HEK293T (cell line): ENCODE measurements around the gene BPIFB4.

Experiments used
- ARNT ChIP-seq: fragments of 450-650 bp; IDR thresholded peaks from 2 replicates; pipeline ENCODE4 v1.6.1; 2017; ENCODE audit warnings: mild to moderate bottlenecking
- BHLHE40 ChIP-seq: fragments of 450-650 bp; IDR thresholded peaks from 2 replicates; pipeline ENCODE4 v1.6.1; 2016; ENCODE audit warnings: mild to moderate bottlenecking, moderate library complexity, borderline replicate concordance
- CTBP1 ChIP-seq: fragments of 450-650 bp; IDR thresholded peaks from 2 replicates; pipeline ENCODE4 v1.6.1; 2016; ENCODE audit warnings: borderline replicate concordance
- ELF4 ChIP-seq: fragments of 450-650 bp; IDR thresholded peaks from 2 replicates; pipeline ENCODE4 v1.6.1; 2017; ENCODE audit warnings: antibody characterized with exemption
- FOXK2 ChIP-seq: fragments of 450-650 bp; IDR thresholded peaks from 2 replicates; pipeline ENCODE4 v1.6.1; 2016; ENCODE audit warnings: mild to moderate bottlenecking
- FOXM1 ChIP-seq: fragments of 450-650 bp; IDR thresholded peaks from 2 replicates; pipeline ENCODE4 v1.6.1; 2017; ENCODE audit warnings: mild to moderate bottlenecking, borderline replicate concordance
- HDGF ChIP-seq: fragments of 450-650 bp; IDR thresholded peaks from 2 replicates; pipeline ENCODE4 v1.6.1; 2017; ENCODE audit warnings: antibody characterized with exemption, borderline replicate concordance
- L3MBTL2 ChIP-seq: fragments of 450-650 bp; conservative IDR thresholded peaks from 2 replicates; pipeline ENCODE4 v1.6.1; 2016; ENCODE audit warnings: mild to moderate bottlenecking
- SP1 ChIP-seq: fragments of 450-650 bp; IDR thresholded peaks from 2 replicates; pipeline ENCODE4 v1.6.1; 2017
- SUZ12 ChIP-seq: fragments of 450-650 bp; IDR thresholded peaks from 2 replicates; pipeline ENCODE4 v1.6.1; 2016; ENCODE audit warnings: mild to moderate bottlenecking
- TARDBP ChIP-seq: fragments of 450-650 bp; IDR thresholded peaks from 2 replicates; pipeline ENCODE4 v1.6.1; 2016
- TF ChIP-seq, protein P1 (sequence below): fragments of 450-650 bp; IDR thresholded peaks from 2 replicates; pipeline ENCODE4 v1.6.1; 2016

DNA sequence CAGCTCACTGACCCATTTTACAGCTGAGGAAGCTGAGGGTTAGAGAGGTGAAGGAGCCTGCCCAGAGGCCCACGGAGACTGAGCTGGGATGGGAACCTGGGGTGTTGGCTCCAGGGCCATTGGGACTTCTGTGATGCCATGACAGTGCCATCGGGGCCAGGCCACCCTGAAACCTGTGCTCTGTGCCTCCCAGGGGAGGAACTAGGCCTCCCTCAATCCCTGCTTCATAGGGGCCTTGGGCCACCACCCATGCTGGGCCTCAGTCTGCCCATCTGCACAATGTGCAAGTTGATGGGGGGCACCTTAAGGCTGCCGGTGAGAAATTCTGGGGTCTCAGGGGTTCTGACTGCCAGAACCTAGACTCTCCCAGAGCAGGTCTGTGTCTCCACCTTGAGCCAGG lies 24.9 kb downstream of the BPIFB4 start:
- TF ChIP-seq CTBP1 (no peak), FOXK2 (no peak), ELF4 (no peak), FOXM1 (no peak), ARNT (no peak), SP1 (no peak), SUZ12 (no peak), TARDBP (no peak), HDGF (no peak), L3MBTL2 (no peak), BHLHE40 (no peak)
- TF ChIP-seq, protein P1, sequence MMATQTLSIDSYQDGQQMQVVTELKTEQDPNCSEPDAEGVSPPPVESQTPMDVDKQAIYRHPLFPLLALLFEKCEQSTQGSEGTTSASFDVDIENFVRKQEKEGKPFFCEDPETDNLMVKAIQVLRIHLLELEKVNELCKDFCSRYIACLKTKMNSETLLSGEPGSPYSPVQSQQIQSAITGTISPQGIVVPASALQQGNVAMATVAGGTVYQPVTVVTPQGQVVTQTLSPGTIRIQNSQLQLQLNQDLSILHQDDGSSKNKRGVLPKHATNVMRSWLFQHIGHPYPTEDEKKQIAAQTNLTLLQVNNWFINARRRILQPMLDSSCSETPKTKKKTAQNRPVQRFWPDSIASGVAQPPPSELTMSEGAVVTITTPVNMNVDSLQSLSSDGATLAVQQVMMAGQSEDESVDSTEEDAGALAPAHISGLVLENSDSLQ, result no peak
